ENCODE results near the gene TMEM182.

The TMEM182 gene

GRCh38 chr2:102770506-102770905 is 8.7 kb downstream of the TMEM182 start:
- no peak overlapping the region for H3K27ac ChIP-seq (ENCODE audit: low read depth, low read length)
- no peak for DNase-seq
- no peak overlapping the region for H3K14ac ChIP-seq (ENCODE audit: low read length)
- no peaks in the 10 kb centered on the region for H3K27me3 ChIP-seq (ENCODE audit: insufficient read depth, low read length)
- no peaks in the 10 kb centered on the region for H3K79me1 ChIP-seq (ENCODE audit: low read length)
- H4K91ac ChIP-seq (ENCODE audit: low read depth, low read length) = no peak overlapping the region
- H2AFZ ChIP-seq (ENCODE audit: insufficient read depth, low read length, poor library complexity) = no peak overlapping the region
- H4K12ac ChIP-seq (ENCODE audit: low read depth, low read length) = no peak overlapping the region
- no peak overlapping the region for H2BK120ac ChIP-seq (ENCODE audit: insufficient read depth, low read length, poor library complexity)
- H3K79me2 ChIP-seq (ENCODE audit: control insufficient read depth, insufficient read depth, low read length, poor library complexity) = no peaks in the 10 kb centered on the region
- WGBS (ENCODE audit: extremely low coverage, insufficient coverage, insufficient read length) = no CpG with 5 or more reads among the region's 3 CpGs
- no peak overlapping the region for H4K8ac ChIP-seq (ENCODE audit: low read depth, low read length)
- H3K9me3 ChIP-seq (ENCODE audit: insufficient read depth, low read depth, low read length) = no peaks in the 10 kb centered on the region
- H3K4ac ChIP-seq (ENCODE audit: low read depth, low read length) = no peak overlapping the region
- no peak overlapping the region for H3K4me2 ChIP-seq (ENCODE audit: low read length)
- no peak overlapping the region for H2AK5ac ChIP-seq (ENCODE audit: low read length)
- H3K9ac ChIP-seq (ENCODE audit: low read length) = no peak overlapping the region
- no peaks in the 10 kb centered on the region for H3K36me3 ChIP-seq (ENCODE audit: control insufficient read depth in 1 of 2, insufficient read depth in 2 of 2, low read length in 2 of 2)
- no peak overlapping the region for H2BK5ac ChIP-seq (ENCODE audit: low read depth, low read length, poor library complexity)
- no peak overlapping the region for H3K18ac ChIP-seq (ENCODE audit: low read length)
- no peak overlapping the region for H3K4me3 ChIP-seq (ENCODE audit: low read depth, low read length)
- H3K4me1 ChIP-seq (ENCODE audit: control insufficient read depth in 1 of 2, insufficient read depth in 2 of 2, low read length in 2 of 2) = no peaks in the 10 kb centered on the region
- no peak overlapping the region for H2BK12ac ChIP-seq (ENCODE audit: low read length)
- no peak overlapping the region for H3K23ac ChIP-seq (ENCODE audit: low read length)

GRCh38 chr2:102771114-102771513 is 9.3 kb downstream of the TMEM182 start:
- Histone ChIP-seq H4K8ac (ENCODE audit: low read depth, low read length) (no peak overlapping the region), H2BK5ac (ENCODE audit: low read depth, low read length, poor library complexity) (no peak overlapping the region), H4K91ac (ENCODE audit: low read depth, low read length) (no peak overlapping the region), H2AFZ (ENCODE audit: insufficient read depth, low read length, poor library complexity) (no peak overlapping the region), H3K9me3 (ENCODE audit: insufficient read depth, low read depth, low read length) (no peaks in the 10 kb centered on the region), H3K4ac (ENCODE audit: low read depth, low read length) (no peak overlapping the region), H2AK5ac (ENCODE audit: low read length) (no peak overlapping the region), H3K27me3 (ENCODE audit: insufficient read depth, low read length) (no peaks in the 10 kb centered on the region), H3K36me3 (ENCODE audit: control insufficient read depth in 1 of 2, insufficient read depth in 2 of 2, low read length in 2 of 2) (no peaks in the 10 kb centered on the region), H4K12ac (ENCODE audit: low read depth, low read length) (no peak overlapping the region), H3K14ac (ENCODE audit: low read length) (no peak overlapping the region), H3K4me2 (ENCODE audit: low read length) (no peak overlapping the region), H3K9ac (ENCODE audit: low read length) (no peak overlapping the region), H3K4me1 (ENCODE audit: control insufficient read depth in 1 of 2, insufficient read depth in 2 of 2, low read length in 2 of 2) (no peaks in the 10 kb centered on the region), H3K4me3 (ENCODE audit: low read depth, low read length) (no peak overlapping the region), H3K27ac (ENCODE audit: low read depth, low read length) (no peak overlapping the region), H2BK120ac (ENCODE audit: insufficient read depth, low read length, poor library complexity) (no peak overlapping the region), H2BK12ac (ENCODE audit: low read length) (no peak overlapping the region), H3K23ac (ENCODE audit: low read length) (no peak overlapping the region), H3K79me2 (ENCODE audit: control insufficient read depth, insufficient read depth, low read length, poor library complexity) (no peaks in the 10 kb centered on the region), H3K79me1 (ENCODE audit: low read length) (no peaks in the 10 kb centered on the region), H3K18ac (ENCODE audit: low read length) (no peak overlapping the region)
- DNase-seq = no peak
- no CpG with 5 or more reads among the region's 3 CpGs for WGBS (ENCODE audit: extremely low coverage, insufficient coverage, insufficient read length)

GRCh38 chr2:102772659-102773058 is 10.8 kb downstream of the TMEM182 start:
- H2AFZ ChIP-seq (ENCODE audit: insufficient read depth, low read length, poor library complexity) = no peak overlapping the region
- no peaks in the 10 kb centered on the region for H3K79me2 ChIP-seq (ENCODE audit: control insufficient read depth, insufficient read depth, low read length, poor library complexity)
- H3K18ac ChIP-seq (ENCODE audit: low read length) = no peak overlapping the region
- H2BK120ac ChIP-seq (ENCODE audit: insufficient read depth, low read length, poor library complexity) = no peak overlapping the region
- H3K27ac ChIP-seq (ENCODE audit: low read depth, low read length) = no peak overlapping the region
- no peak overlapping the region for H4K12ac ChIP-seq (ENCODE audit: low read depth, low read length)
- H4K91ac ChIP-seq (ENCODE audit: low read depth, low read length) = no peak overlapping the region
- H3K27me3 ChIP-seq (ENCODE audit: insufficient read depth, low read length) = no peaks in the 10 kb centered on the region
- H3K4ac ChIP-seq (ENCODE audit: low read depth, low read length) = no peak overlapping the region
- H3K4me2 ChIP-seq (ENCODE audit: low read length) = no peak overlapping the region
- no peak overlapping the region for H4K8ac ChIP-seq (ENCODE audit: low read depth, low read length)
- no peaks in the 10 kb centered on the region for H3K79me1 ChIP-seq (ENCODE audit: low read length)
- H3K9me3 ChIP-seq (ENCODE audit: insufficient read depth, low read depth, low read length) = no peaks in the 10 kb centered on the region
- peak in 1 of 2 donors; percentile 16 for DNase-seq
- no peak overlapping the region for H2BK5ac ChIP-seq (ENCODE audit: low read depth, low read length, poor library complexity)
- H3K4me3 ChIP-seq (ENCODE audit: low read depth, low read length) = no peak overlapping the region
- H2AK5ac ChIP-seq (ENCODE audit: low read length) = no peak overlapping the region
- H3K14ac ChIP-seq (ENCODE audit: low read length) = no peak overlapping the region
- H3K23ac ChIP-seq (ENCODE audit: low read length) = no peak overlapping the region
- no peaks in the 10 kb centered on the region for H3K4me1 ChIP-seq (ENCODE audit: control insufficient read depth in 1 of 2, insufficient read depth in 2 of 2, low read length in 2 of 2)
- H3K9ac ChIP-seq (ENCODE audit: low read length) = no peak overlapping the region
- WGBS (ENCODE audit: extremely low coverage, insufficient coverage, insufficient read length) = no CpG with 5 or more reads among the region's 3 CpGs
- H2BK12ac ChIP-seq (ENCODE audit: low read length) = no peak overlapping the region
- H3K36me3 ChIP-seq (ENCODE audit: control insufficient read depth in 1 of 2, insufficient read depth in 2 of 2, low read length in 2 of 2) = no peaks in the 10 kb centered on the region

GRCh38 chr2:102773149-102773705 is 11.4 kb downstream of the TMEM182 start:
- no peaks in the 10 kb centered on the region for H3K4me1 ChIP-seq (ENCODE audit: control insufficient read depth in 1 of 2, insufficient read depth in 2 of 2, low read length in 2 of 2)
- no peaks in the 10 kb centered on the region for H3K36me3 ChIP-seq (ENCODE audit: control insufficient read depth in 1 of 2, insufficient read depth in 2 of 2, low read length in 2 of 2)
- H2BK120ac ChIP-seq (ENCODE audit: insufficient read depth, low read length, poor library complexity) = no peak overlapping the region
- H2AFZ ChIP-seq (ENCODE audit: insufficient read depth, low read length, poor library complexity) = no peak overlapping the region
- no peak overlapping the region for H3K9ac ChIP-seq (ENCODE audit: low read length)
- no peaks in the 10 kb centered on the region for H3K79me1 ChIP-seq (ENCODE audit: low read length)
- H3K4me2 ChIP-seq (ENCODE audit: low read length) = no peak overlapping the region
- H3K4ac ChIP-seq (ENCODE audit: low read depth, low read length) = no peak overlapping the region
- no peak overlapping the region for H2BK5ac ChIP-seq (ENCODE audit: low read depth, low read length, poor library complexity)
- H2AK5ac ChIP-seq (ENCODE audit: low read length) = no peak overlapping the region
- no CpG with 5 or more reads among the region's 5 CpGs for WGBS (ENCODE audit: extremely low coverage, insufficient coverage, insufficient read length)
- no peak overlapping the region for H2BK12ac ChIP-seq (ENCODE audit: low read length)
- H3K9me3 ChIP-seq (ENCODE audit: insufficient read depth, low read depth, low read length) = no peaks in the 10 kb centered on the region
- no peak overlapping the region for H4K8ac ChIP-seq (ENCODE audit: low read depth, low read length)
- H3K79me2 ChIP-seq (ENCODE audit: control insufficient read depth, insufficient read depth, low read length, poor library complexity) = no peaks in the 10 kb centered on the region
- H3K18ac ChIP-seq (ENCODE audit: low read length) = no peak overlapping the region
- H3K27me3 ChIP-seq (ENCODE audit: insufficient read depth, low read length) = no peaks in the 10 kb centered on the region
- H3K27ac ChIP-seq (ENCODE audit: low read depth, low read length) = no peak overlapping the region
- no peak for DNase-seq
- H3K4me3 ChIP-seq (ENCODE audit: low read depth, low read length) = no peak overlapping the region
- no peak overlapping the region for H3K14ac ChIP-seq (ENCODE audit: low read length)
- no peak overlapping the region for H4K91ac ChIP-seq (ENCODE audit: low read depth, low read length)
- H3K23ac ChIP-seq (ENCODE audit: low read length) = no peak overlapping the region
- no peak overlapping the region for H4K12ac ChIP-seq (ENCODE audit: low read depth, low read length)

Data from trophoblast cell (in vitro differentiated cells and primary cell).